DOHH2 (cell line): Measurements from ENCODE around the gene WFDC9.
A peak's percentile ranks its signal among the peaks of the same experiment; 100 is the strongest.

Experiments
- CTCF ChIP-seq: fragments of 200-600 bp; sonication (generic); IDR thresholded peaks from one replicate; pipeline ENCODE4 v1.5.1; 2014; ENCODE audit warnings: antibody characterized with exemption, mild to moderate bottlenecking, low read depth, low read length; ENCODE audit not compliant: poor library complexity, severe bottlenecking
- EZH2phosphoT487 ChIP-seq: fragments of 200-600 bp; sonication (generic); IDR thresholded peaks from 2 replicates; pipeline ENCODE4 v1.6.1; 2017; ENCODE audit warnings: borderline replicate concordance, mild to moderate bottlenecking, antibody characterized with exemption, low read length, moderate library complexity, mixed read lengths

GRCh38 chr20:45629496-45630100 is 1.5 kb downstream of the WFDC9 start, which contains the start of gene WFDC10A:
- TF ChIP-seq CTCF (peak; percentile 71), EZH2phosphoT487 (no peak)
